ENCODE data around the gene ZNF184.

The ZNF184 gene

DNA sequence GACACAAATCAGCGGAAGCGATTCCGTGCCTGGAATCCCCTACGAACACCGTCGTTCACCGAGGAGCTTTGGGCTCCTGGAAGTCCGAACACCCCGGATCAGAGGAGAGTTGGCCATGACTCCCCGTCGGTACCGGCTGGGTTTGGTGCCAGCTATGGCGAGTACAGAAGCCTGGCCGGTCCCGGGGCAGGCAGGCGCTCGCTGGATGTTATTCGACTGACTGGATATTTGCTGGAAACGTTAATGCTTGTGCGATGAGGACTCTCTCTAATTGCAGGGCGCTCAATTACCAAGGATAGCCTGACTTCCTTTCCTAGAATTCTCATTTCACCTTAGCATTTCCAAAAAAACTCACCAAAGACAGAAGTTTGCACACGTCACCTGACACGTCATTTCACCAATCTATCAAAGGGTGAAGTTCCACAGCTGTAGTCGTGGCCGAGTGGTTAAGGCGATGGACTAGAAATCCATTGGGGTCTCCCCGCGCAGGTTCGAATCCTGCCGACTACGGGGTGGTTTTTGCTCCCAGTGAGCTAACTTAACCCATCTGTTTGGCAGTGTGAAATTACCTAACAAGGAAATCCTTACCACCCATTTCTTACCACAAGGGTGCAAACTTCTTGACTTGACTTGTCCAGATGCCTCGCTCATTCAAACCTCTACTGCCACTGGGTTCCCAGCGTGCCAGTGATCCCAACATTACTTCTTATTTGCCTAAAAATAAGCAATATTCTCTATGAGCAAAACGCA, 22.7 kb upstream of the ZNF184 start:
- no peak overlapping the region for H3K27ac ChIP-seq
- no peak for TF ChIP-seq ZFX (IDR thresholded peaks at IDR 0.05; ENCODE audit: borderline replicate concordance)
- TF ChIP-seq, protein P1, sequence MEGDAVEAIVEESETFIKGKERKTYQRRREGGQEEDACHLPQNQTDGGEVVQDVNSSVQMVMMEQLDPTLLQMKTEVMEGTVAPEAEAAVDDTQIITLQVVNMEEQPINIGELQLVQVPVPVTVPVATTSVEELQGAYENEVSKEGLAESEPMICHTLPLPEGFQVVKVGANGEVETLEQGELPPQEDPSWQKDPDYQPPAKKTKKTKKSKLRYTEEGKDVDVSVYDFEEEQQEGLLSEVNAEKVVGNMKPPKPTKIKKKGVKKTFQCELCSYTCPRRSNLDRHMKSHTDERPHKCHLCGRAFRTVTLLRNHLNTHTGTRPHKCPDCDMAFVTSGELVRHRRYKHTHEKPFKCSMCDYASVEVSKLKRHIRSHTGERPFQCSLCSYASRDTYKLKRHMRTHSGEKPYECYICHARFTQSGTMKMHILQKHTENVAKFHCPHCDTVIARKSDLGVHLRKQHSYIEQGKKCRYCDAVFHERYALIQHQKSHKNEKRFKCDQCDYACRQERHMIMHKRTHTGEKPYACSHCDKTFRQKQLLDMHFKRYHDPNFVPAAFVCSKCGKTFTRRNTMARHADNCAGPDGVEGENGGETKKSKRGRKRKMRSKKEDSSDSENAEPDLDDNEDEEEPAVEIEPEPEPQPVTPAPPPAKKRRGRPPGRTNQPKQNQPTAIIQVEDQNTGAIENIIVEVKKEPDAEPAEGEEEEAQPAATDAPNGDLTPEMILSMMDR (IDR thresholded peaks at IDR 0.05) = peak; percentile 11; the same call in 1 of the 2 replicates

DNA sequence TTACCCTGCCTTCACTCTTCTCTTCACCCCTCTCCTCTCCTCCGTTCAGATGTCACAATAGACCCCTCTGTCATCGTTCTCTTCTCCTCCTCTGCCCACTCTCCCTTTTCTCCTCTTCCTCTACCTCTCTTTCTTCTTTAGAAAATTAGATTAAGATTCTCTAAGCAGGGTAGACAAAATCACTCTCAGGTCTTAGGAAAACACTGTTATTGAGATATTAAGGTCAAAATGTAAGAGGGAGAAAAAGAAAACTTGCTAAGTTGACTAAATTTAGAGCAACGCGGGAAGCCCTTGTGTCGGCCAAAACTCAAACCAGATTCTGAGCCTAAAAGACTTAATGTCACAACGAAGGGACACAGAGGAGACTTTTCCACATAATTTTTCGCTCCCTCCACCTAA, 22.1 kb upstream of the ZNF184 start:
- no peak overlapping the region for H3K27ac ChIP-seq
- TF ChIP-seq ZFX (IDR thresholded peaks at IDR 0.05; ENCODE audit: borderline replicate concordance) = no peak

DNA sequence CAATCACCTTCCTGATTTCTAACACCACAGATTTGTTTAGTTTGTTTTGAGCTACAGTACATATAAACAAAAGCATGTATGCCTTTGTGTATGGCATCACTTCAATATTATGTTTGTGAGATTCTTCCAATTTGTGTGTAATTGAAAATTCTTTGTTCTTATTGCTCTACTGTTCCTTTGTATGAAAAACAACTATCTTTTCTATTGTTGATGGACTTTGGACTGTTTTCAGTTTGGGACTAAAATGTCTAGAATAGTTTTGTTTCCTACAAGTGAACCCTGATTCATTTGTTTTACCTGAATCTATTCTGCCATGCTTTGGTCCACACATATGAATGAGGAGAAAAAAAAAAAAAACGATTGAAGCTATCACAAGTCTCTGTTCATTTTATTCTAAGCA, 21.2 kb upstream of the ZNF184 start:
- no peak overlapping the region for H3K27ac ChIP-seq
- TF ChIP-seq, protein P1 (IDR thresholded peaks at IDR 0.05) = no peak
- TF ChIP-seq ZFX (IDR thresholded peaks at IDR 0.05; ENCODE audit: borderline replicate concordance) = no peak

DNA sequence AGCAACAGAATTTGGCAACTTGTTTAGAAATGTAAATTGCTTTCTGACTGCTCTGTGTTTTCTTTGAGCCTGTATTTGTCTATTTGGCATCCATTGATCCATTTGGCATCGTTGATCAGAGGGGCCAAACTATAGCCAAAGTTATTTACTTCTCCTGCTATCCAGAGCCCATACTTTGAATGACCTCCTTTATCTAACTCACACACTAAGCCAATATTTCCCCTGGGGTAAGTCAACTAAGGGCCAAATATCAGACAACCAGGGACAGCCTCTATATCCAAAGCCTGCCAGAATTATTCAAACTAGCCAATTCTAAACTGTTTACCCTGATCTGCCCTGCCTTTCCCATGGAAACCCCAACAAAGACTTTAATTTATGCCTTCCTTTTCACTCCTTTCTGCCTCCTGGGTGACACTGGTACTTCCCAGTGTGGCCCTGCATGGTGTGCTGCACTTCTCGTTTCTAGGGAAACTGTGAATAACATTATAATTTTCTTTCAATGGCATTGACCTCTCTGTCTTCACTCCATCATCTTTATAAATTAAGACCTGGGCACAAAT, 19.8 kb upstream of the ZNF184 start:
- no peak overlapping the region for H3K27ac ChIP-seq
- TF ChIP-seq ZFX (IDR thresholded peaks at IDR 0.05; ENCODE audit: borderline replicate concordance) = no peak
- TF ChIP-seq, protein P1 (IDR thresholded peaks at IDR 0.05) = no peak

DNA sequence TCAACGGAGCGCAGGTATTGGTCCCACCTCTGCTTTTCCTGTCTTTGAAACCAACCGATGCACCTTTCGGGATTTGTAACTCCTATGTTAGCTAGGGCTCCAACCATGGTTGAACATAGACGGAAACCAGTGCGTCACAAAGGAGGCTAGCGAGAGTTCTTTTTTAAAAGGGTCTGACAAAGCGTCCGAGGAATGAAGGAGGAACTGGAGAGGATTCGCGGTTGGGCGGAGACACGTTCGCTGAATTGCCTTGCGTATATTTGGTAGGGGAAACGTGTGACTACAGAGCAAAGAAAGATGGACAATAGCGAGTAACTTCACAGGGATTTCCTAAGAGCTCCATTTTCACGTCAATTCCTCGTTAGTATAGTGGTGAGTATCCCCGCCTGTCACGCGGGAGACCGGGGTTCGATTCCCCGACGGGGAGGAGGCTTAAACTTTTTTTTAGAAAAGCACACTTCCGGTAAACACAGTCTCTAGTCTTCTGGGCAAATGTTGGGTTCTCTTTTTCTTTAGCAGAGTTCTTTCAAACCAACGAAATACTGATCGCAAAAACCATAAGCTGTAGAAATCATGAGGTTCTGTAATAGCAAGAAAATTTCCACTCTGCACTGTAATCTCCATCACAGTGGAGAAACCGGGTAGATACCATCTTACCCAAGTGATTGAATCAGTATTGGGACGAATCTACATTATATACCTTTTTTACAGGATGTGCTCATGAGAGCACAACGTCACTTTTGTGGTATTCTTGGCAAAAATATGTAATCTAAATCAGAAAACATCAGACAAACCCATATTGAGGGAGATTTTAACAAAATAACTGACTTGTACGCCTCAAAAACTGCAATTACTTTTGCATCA, 6.6 kb upstream of the ZNF184 start:
- peak overlapping the region; percentile 84 for H3K27ac ChIP-seq
- TF ChIP-seq ZFX (IDR thresholded peaks at IDR 0.05; ENCODE audit: borderline replicate concordance) = no peak
- TF ChIP-seq, protein P1 (IDR thresholded peaks at IDR 0.05) = no peak

DNA sequence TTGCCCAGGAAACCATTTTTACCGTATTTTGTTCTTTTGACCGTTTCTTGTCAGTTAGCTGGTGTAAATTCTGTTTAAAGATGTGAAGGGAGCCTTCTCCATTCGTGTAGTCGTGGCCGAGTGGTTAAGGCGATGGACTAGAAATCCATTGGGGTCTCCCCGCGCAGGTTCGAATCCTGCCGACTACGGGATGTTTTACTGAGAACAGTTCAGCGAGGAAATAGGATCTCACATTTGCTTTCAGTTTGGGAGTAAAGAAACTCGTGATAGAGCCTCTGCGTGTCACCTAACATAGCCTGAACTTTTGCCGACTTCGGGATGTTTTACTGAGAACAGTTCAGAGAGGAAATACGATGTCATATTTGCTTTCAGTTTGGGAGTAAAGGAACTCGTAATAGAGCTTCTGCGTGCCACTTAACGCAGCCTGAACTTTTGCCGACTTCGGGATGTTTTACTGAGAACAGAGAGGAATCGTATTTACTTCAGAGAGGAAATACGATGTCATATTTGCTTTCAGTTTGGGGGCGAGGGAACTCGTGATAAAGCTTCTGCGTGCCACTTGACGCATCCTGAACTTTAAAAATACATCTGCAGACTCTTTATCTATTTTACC, 5.9 kb upstream of the ZNF184 start:
- no peak for TF ChIP-seq ZFX (IDR thresholded peaks at IDR 0.05; ENCODE audit: borderline replicate concordance)
- TF ChIP-seq, protein P1 (IDR thresholded peaks at IDR 0.05) = no peak

DNA sequence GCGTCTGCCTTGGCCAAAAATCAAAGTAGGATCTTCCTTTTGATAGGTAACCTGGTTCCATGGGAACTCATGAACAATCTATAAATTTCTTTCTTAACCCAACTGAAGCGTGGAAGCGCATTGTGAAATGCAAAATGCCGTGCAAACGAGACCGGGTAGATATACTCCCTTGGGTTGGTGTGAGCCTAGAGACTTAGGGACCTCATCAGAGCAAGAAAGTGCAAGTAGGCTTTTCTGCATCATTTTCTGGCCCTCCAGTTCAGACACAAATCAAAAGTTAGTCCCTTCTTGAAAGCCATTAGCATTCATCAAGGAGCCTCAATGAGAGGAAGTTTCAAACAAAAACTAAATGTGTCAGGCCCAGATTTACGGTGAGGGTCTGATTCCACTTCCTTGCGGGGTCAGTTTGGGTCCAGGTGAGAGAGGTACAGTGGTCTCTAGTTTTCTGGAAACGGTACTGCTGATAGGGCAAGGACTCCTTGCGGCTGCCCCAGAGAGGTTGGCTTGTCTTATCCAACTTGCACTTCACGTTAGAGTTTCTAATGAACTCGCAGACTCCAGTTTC, 5.3 kb upstream of the ZNF184 start:
- no peak for TF ChIP-seq ZFX (IDR thresholded peaks at IDR 0.05; ENCODE audit: borderline replicate concordance)
- TF ChIP-seq, protein P1 (IDR thresholded peaks at IDR 0.05) = no peak
- peak overlapping the region; percentile 84 for H3K27ac ChIP-seq

More for the DNA sequence above, 5.9 kb upstream of the ZNF184 start:
- peak overlapping the region; percentile 84 for H3K27ac ChIP-seq
